KMS-11 (cell line): ENCODE measurements around the gene AGPS.

ENCODE experiments used
- H2AFZ ChIP-seq: fragments of 200-600 bp; sonication (generic); 2 replicates; pipeline ENCODE4 v1.6.1; 2016; ENCODE audit warnings: antibody characterized with exemption, mixed run types, low read depth
- H3K27ac ChIP-seq: fragments of 200-600 bp; sonication (generic); 2 replicates; pipeline ENCODE4 v1.6.1; 2016; ENCODE audit warnings: mild to moderate bottlenecking, mixed run types
- H3K27me3 ChIP-seq: fragments of 200-600 bp; sonication (generic); 2 replicates; pipeline ENCODE4 v1.6.1; 2017; ENCODE audit warnings: mild to moderate bottlenecking, low read depth, mixed run types, moderate library complexity; ENCODE audit not compliant: insufficient read depth
- H3K36me3 ChIP-seq: fragments of 200-600 bp; sonication (generic); 2 replicates; pipeline ENCODE4 v1.6.1; 2017; ENCODE audit warnings: mild to moderate bottlenecking, mixed run types; ENCODE audit not compliant: insufficient read depth
- H3K4me1 ChIP-seq: fragments of 200-600 bp; sonication (generic); 2 replicates; pipeline ENCODE4 v1.6.1; 2016; ENCODE audit warnings: mild to moderate bottlenecking, low read depth, mixed run types; ENCODE audit not compliant: poor library complexity, severe bottlenecking
- H3K4me2 ChIP-seq: fragments of 200-600 bp; sonication (generic); 2 replicates; pipeline ENCODE4 v1.7.0; 2016; ENCODE audit warnings: mild to moderate bottlenecking, mixed run types
- H3K4me3 ChIP-seq: fragments of 200-600 bp; sonication (generic); IDR thresholded peaks from 2 replicates; pipeline ENCODE4 v1.6.1; 2017; ENCODE audit warnings: low read depth, low read length, mixed read lengths; ENCODE audit not compliant: insufficient read depth
- H3K79me2 ChIP-seq: fragments of 200-600 bp; sonication (generic); 2 replicates; pipeline ENCODE4 v1.6.1; 2016; ENCODE audit warnings: low read depth, mixed run types; ENCODE audit not compliant: insufficient read depth
- H3K9ac ChIP-seq: fragments of 200-600 bp; sonication (generic); 2 replicates; pipeline ENCODE4 v1.6.1; 2016; ENCODE audit warnings: mild to moderate bottlenecking, mixed run types
- H4K20me1 ChIP-seq: fragments of 200-600 bp; sonication (generic); 2 replicates; pipeline ENCODE4 v1.6.1; 2016; ENCODE audit warnings: mild to moderate bottlenecking, mixed run types; ENCODE audit not compliant: insufficient read depth
- TF ChIP-seq, protein P1 (sequence below): fragments of 200-600 bp; sonication (generic); conservative IDR thresholded peaks from 2 replicates; pipeline ENCODE4 v1.6.1; 2017; ENCODE audit warnings: low read depth, mild to moderate bottlenecking, antibody characterized with exemption, low read length, moderate library complexity, mixed read lengths

Gene AGPS

DNA sequence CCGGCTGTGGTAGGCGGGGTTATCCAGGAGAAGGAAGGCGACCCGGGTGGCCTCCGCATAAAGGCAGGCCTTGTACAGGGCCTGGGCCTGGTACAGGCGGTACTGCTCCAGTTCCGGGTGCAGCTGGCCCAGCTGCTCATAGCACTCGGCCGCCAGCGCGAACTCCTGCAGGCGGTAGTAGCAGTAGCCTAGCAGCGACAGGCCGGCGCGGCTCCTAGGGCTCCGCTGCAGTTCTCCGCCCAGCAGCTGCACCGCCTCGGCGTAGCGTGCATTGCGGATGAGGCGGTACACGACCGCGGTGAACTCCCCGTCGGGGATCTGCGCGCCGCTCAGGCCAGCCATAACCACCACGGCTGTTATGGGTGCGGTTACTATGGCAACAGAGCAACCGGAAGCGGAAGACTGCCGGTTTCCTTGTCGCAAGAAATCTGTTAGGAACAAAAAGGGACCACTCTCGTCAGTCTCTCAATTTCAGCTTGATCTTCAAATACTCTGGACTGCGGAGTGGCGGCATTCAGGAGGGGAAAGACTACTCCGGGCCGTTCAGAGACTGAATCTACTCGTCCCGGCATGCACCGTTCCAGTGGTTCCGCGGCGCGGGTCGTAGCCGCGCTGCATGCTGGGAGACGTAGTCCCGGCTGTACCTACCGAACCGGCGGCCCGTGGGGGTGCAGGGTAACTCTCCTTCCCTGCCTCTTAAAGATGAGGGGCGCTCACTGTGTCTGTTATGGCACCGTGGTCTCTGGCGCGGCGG, 160.0 kb downstream of the AGPS start:
- H3K36me3 ChIP-seq = no peaks in the 10 kb centered on the region
- TF ChIP-seq, protein P1, sequence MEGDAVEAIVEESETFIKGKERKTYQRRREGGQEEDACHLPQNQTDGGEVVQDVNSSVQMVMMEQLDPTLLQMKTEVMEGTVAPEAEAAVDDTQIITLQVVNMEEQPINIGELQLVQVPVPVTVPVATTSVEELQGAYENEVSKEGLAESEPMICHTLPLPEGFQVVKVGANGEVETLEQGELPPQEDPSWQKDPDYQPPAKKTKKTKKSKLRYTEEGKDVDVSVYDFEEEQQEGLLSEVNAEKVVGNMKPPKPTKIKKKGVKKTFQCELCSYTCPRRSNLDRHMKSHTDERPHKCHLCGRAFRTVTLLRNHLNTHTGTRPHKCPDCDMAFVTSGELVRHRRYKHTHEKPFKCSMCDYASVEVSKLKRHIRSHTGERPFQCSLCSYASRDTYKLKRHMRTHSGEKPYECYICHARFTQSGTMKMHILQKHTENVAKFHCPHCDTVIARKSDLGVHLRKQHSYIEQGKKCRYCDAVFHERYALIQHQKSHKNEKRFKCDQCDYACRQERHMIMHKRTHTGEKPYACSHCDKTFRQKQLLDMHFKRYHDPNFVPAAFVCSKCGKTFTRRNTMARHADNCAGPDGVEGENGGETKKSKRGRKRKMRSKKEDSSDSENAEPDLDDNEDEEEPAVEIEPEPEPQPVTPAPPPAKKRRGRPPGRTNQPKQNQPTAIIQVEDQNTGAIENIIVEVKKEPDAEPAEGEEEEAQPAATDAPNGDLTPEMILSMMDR = no peak
- no peaks in the 10 kb centered on the region for H3K79me2 ChIP-seq
- H3K4me3 ChIP-seq = peak overlapping the region; percentile 92
- H3K27me3 ChIP-seq = no peaks in the 10 kb centered on the region
- H3K4me1 ChIP-seq = peaks cover 25% of the 10 kb centered on the region
- peak overlapping the region; percentile 95 for H2AFZ ChIP-seq
- H4K20me1 ChIP-seq = no peaks in the 10 kb centered on the region
- H3K4me2 ChIP-seq = peak overlapping the region; percentile 36; the same call in 1 of the 2 replicates
- H3K9ac ChIP-seq = peak overlapping the region; percentile 93
- peak overlapping the region; percentile 90 for H3K27ac ChIP-seq

DNA sequence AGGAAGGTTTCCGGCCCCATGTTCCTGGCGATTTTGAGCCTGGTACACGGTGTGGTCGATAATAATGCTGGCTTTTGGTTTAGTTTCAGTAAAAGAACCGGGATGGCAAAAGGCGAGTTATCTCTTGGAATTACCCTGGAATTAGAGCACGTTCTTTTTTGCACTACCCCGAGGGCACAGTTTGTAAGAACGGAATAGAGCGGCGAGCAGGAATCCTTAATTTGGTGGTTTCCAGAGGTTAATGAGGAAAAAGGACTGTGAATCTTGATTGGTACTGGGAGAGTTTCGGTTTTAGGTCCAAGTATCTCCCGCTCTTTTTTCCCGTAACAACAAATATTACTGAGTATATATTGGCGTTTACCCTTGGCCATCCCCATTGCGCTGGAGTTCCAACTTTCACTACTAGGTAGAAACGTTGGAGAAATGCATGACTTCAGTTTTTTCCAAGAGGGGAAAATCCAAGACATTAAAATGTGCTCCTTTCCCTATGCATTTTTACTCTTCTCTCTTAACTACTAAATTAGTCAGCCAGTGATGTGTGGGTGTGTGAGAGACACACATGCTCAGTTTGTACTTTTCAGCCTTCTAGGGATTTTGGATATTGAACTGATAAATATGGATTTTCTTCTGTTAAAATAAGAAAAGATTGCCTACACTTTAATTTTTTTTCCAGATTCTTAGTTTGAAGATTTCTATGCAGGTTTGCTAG, 160.8 kb downstream of the AGPS start:
- peak overlapping the region; percentile 92 for H3K4me3 ChIP-seq
- peak overlapping the region; percentile 90 for H3K27ac ChIP-seq
- peak overlapping the region; percentile 95 for H2AFZ ChIP-seq
- no peaks in the 10 kb centered on the region for H3K79me2 ChIP-seq
- TF ChIP-seq, protein P1 = no peak
- H3K27me3 ChIP-seq = no peaks in the 10 kb centered on the region
- no peaks in the 10 kb centered on the region for H4K20me1 ChIP-seq
- H3K36me3 ChIP-seq = no peaks in the 10 kb centered on the region
- peaks cover 17% of the 10 kb centered on the region for H3K4me1 ChIP-seq
- H3K9ac ChIP-seq = peak overlapping the region; percentile 93
- peak overlapping the region; percentile 36 for H3K4me2 ChIP-seq

DNA sequence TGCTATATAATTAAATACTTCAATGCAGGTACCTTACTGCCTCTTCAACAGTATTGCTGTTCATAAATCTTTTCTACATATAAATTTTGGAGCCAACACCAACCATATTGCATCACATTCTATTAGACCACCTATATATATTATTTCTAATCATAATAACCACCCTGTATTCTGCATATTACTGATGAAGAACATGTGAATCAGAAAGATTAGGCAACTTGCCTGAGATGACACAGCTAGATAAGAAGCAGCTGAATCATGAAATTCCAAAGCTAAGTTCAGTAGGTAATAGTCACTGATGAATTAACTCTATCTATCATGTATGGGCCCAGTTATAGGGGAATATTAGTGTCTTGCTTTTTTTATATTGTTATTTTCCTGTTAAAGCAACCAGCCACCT, 161.8 kb downstream of the AGPS start:
- H2AFZ ChIP-seq = no peak overlapping the region
- H3K4me1 ChIP-seq = peaks cover 7% of the 10 kb centered on the region
- H3K27ac ChIP-seq = no peak overlapping the region
- no peak overlapping the region for H3K4me2 ChIP-seq
- no peaks in the 10 kb centered on the region for H3K27me3 ChIP-seq
- H3K79me2 ChIP-seq = no peaks in the 10 kb centered on the region
- H3K36me3 ChIP-seq = no peaks in the 10 kb centered on the region
- no peak overlapping the region for H3K4me3 ChIP-seq
- H4K20me1 ChIP-seq = no peaks in the 10 kb centered on the region
- TF ChIP-seq, protein P1 = no peak
- H3K9ac ChIP-seq = no peak overlapping the region

DNA sequence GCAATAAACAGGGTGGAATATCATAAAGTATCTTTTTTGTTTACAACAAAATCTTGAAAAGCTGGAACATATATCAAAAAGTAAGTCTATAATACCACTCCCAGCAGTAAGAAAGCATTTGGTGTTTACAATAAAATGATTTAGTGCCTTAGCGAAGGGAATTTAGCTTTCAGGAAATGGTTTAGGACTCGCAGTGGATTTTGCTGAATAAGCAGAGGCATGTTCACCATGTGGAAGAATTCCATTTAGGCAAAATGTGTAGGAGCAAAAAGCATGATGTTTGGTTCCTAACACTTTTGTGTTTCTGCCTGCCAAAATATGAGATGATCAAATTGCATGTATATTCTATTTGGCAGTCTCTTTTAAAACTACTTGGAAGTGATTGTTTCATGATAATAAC, 163.6 kb downstream of the AGPS start:
- TF ChIP-seq, protein P1 = no peak
- H3K9ac ChIP-seq = no peak overlapping the region
- no peak overlapping the region for H3K27ac ChIP-seq
- no peak overlapping the region for H3K4me2 ChIP-seq
- H3K4me3 ChIP-seq = no peak overlapping the region
- H3K79me2 ChIP-seq = no peaks in the 10 kb centered on the region
- H3K4me1 ChIP-seq = peaks cover 7% of the 10 kb centered on the region
- H3K27me3 ChIP-seq = no peaks in the 10 kb centered on the region
- H3K36me3 ChIP-seq = no peaks in the 10 kb centered on the region
- H4K20me1 ChIP-seq = no peaks in the 10 kb centered on the region
- no peak overlapping the region for H2AFZ ChIP-seq
